BLaER1 treated with 17β-estradiol and CSF1 and Interleukin-3, amounts not matched to agents 10 nM and 100 nM (cell line): Measurements from ENCODE around the gene TRPM1.

Experiments used
- H3K27ac ChIP-seq, 11 experiments: shearing (Covaris generic); formaldehyde crosslinking; 2 replicates each; pipeline ENCODE4 v1.8.1; 2022
- H3K27me3 ChIP-seq, 11 experiments: shearing (Covaris generic); formaldehyde crosslinking; 2 replicates each; pipeline ENCODE4 v1.8.1; 2022
- H3K36me3 ChIP-seq, 11 experiments: shearing (Covaris generic); formaldehyde crosslinking; 2 replicates each; pipeline ENCODE4 v1.8.1; 2022
- H3K4me1 ChIP-seq, 10 experiments: shearing (Covaris generic); formaldehyde crosslinking; 2 replicates each; pipeline ENCODE4 v1.8.1; 2022
- H3K4me2 ChIP-seq, 11 experiments: shearing (Covaris generic); formaldehyde crosslinking; 2 replicates each; pipeline ENCODE4 v1.8.1; 2022
- H3K4me3 ChIP-seq, 10 experiments: shearing (Covaris generic); formaldehyde crosslinking; 2 replicates each; pipeline ENCODE4 v1.8.1; 2022
- H3K9ac ChIP-seq, 11 experiments: shearing (Covaris generic); formaldehyde crosslinking; 2 replicates each; pipeline ENCODE4 v1.8.1; 2022
- H3K9me3 ChIP-seq, 11 experiments: shearing (Covaris generic); formaldehyde crosslinking; replicated peaks in 1 of 11; 2 replicates each; pipeline ENCODE4 v1.8.1; 2022
- H4K20me1 ChIP-seq, 11 experiments: shearing (Covaris generic); formaldehyde crosslinking; 2 replicates each; pipeline ENCODE4 v1.8.1; 2022
- Cebpa-rat ChIP-seq, 11 experiments: shearing (Covaris generic); IDR thresholded peaks; 2 replicates each; pipeline ENCODE4 v1.8.1; 2022

Gene TRPM1

DNA sequence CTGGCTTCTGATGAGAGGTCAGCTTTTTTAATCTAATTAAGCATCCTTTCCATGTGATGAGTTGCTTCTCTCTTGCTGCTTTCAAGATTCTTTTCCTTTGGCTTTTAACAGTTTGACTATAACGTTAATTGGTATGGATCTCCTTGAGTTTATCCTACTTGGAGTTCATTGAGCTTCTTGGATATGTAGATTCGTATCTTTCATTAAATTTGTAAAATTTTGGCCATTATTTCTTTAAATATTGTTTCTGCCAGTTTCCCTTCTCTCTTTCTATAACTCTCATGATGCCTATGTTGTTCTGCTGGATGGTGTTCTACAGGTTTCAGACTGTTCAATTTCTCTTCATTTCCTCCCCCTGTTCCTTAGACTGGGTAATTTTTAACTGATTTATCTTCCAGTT lies 89.1 kb downstream of the TRPM1 start:
- H3K36me3 ChIP-seq = no peaks in the 10 kb centered on the region; a peak in 1 of 22 replicates
- 0 out of 20 replicates have a peak overlapping the region, but pooled peaks of 1 of the 10 experiments have one; percentile 5 for H3K4me3 ChIP-seq
- TF ChIP-seq Cebpa-rat (IDR thresholded peaks at IDR 0.05) = no peak

DNA sequence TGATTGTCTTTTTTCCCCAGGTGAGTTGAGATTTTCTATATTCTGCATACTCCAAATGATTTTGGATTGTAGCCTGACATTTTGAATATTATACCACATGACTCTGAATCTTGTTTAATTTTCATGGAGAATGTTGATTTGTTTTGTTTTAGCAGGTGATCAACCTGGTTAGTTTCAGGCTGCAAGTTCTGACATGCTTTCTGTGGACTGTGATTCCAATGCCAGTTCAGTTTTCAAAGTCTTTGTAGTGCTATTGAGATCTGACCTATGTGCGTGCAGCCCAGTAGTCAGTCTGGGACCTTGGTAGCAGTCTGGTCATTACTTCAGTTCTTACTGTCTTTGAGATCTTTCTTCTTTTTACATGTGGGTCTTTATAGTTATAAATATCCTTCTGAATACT lies 91.5 kb downstream of the TRPM1 start:
- Histone ChIP-seq H3K4me1 (peaks cover 22 to 41% (median 31%) of the 10 kb centered on the region in 10 experiments), H3K9ac (no peak overlapping the region), H3K27me3 (peaks cover 0 to 8% (median 0%) of the 10 kb centered on the region in 11 experiments; a peak in 1 of 22 replicates), H3K4me3 (no peak overlapping the region), H3K9me3 (peaks cover 19 to 35% (median 23%) of the 10 kb centered on the region in 11 experiments), H3K27ac (no peak overlapping the region), H4K20me1 (no peaks in the 10 kb centered on the region), H3K36me3 (no peaks in the 10 kb centered on the region; a peak in 1 of 22 replicates), H3K4me2 (no peak overlapping the region)
- TF ChIP-seq Cebpa-rat (IDR thresholded peaks at IDR 0.05) = no peak

More for the DNA sequence above, 89.1 kb downstream of the TRPM1 start:
- H3K27me3 ChIP-seq = no peaks in the 10 kb centered on the region
- H3K4me2 ChIP-seq = no peak overlapping the region
- peaks cover 19 to 31% (median 23%) of the 10 kb centered on the region in 11 experiments for H3K9me3 ChIP-seq
- H3K27ac ChIP-seq = no peak overlapping the region
- H4K20me1 ChIP-seq = no peaks in the 10 kb centered on the region
- peaks cover 11 to 34% (median 15%) of the 10 kb centered on the region in 10 experiments; a peak in 18 of 20 replicates for H3K4me1 ChIP-seq
- H3K9ac ChIP-seq = no peak overlapping the region

DNA sequence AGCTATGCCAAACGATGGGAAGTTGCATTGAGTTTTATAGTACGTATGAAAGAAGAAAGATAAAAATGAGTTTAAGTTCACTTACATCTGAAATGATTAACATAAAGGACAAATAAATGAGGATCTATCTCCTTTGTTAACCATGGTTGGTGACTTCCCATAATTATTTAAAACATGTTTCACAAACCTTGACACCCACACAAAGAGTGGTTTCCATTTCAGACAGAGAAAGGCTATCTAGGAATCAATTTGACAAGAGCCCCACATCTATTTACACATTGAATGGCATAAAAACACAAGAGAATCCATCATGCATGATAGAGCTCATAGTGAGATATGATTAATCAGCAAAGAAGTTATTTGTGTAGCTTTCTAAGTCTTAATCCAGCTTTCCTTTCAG lies 95.9 kb downstream of the TRPM1 start:
- H3K4me1 ChIP-seq = peaks cover 28 to 66% (median 48%) of the 10 kb centered on the region in 10 experiments

DNA sequence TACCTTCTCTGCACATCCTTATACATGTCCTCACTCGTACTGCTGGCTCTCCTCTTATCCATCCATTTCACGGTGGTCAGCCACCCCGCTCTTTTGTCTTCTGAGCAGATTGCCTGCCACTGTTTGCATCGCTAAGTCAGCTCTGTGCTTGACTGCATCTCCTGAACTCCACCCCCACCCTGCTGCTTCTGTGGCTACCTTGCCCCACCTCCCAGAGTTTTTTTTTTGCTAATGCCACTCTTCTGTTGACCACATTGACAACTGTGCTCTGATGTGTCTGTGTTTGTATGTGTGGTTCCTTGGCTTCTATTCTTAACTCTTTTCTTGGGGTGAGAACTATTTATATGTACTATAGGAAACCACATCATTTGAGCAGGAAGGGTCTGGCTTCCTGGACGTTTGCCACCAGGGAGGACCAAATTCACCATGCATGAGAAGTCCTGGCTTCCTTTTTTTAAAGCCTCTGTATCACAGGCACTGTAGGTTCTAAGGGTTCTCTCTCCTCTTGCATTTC lies 97.2 kb downstream of the TRPM1 start:
- no peak for TF ChIP-seq Cebpa-rat (IDR thresholded peaks at IDR 0.05)
- H4K20me1 ChIP-seq = peaks cover 0 to 6% (median 0%) of the 10 kb centered on the region in 11 experiments; a peak in 1 of 22 replicates
- H3K27ac ChIP-seq = peak overlapping the region in 10 of 11 experiments; percentile 17 to 80 (median 70); a peak in 19 of 22 replicates
- H3K27me3 ChIP-seq = peaks cover 0 to 22% (median 0%) of the 10 kb centered on the region in 11 experiments; a peak in 2 of 22 replicates
- H3K4me3 ChIP-seq = peak overlapping the region in 7 of 10 experiments; percentile 28 to 56 (median 42); a peak in 12 of 20 replicates
- peak overlapping the region; percentile 75 to 96 (median 89) for H3K4me2 ChIP-seq
- peak overlapping the region in 10 of 11 experiments; percentile 21 to 70 (median 56); a peak in 17 of 22 replicates for H3K9ac ChIP-seq
- peaks cover 28 to 71% (median 48%) of the 10 kb centered on the region in 10 experiments for H3K4me1 ChIP-seq
- no peaks in the 10 kb centered on the region for H3K36me3 ChIP-seq
- H3K9me3 ChIP-seq = peaks cover 0 to 7% (median 0%) of the 10 kb centered on the region in 11 experiments; a peak in 2 of 22 replicates

More for the DNA sequence above, 95.9 kb downstream of the TRPM1 start:
- Histone ChIP-seq H3K9me3 (peaks cover 0 to 9% (median 0%) of the 10 kb centered on the region in 11 experiments; a peak in 5 of 22 replicates), H3K36me3 (no peaks in the 10 kb centered on the region), H3K4me2 (peak overlapping the region; percentile 75 to 96 (median 89); a peak in 21 of 22 replicates), H3K27ac (peak overlapping the region in 8 of 11 experiments; percentile 16 to 80 (median 68); a peak in 14 of 22 replicates), H4K20me1 (peaks cover 0 to 6% (median 0%) of the 10 kb centered on the region in 11 experiments; a peak in 1 of 22 replicates), H3K4me3 (no peak overlapping the region), H3K9ac (peak overlapping the region in 1 of 11 experiments; percentile 4; a peak in 1 of 22 replicates), H3K27me3 (peaks cover 0 to 22% (median 0%) of the 10 kb centered on the region in 11 experiments; a peak in 2 of 22 replicates)
- TF ChIP-seq Cebpa-rat (IDR thresholded peaks at IDR 0.05) = no peak

DNA sequence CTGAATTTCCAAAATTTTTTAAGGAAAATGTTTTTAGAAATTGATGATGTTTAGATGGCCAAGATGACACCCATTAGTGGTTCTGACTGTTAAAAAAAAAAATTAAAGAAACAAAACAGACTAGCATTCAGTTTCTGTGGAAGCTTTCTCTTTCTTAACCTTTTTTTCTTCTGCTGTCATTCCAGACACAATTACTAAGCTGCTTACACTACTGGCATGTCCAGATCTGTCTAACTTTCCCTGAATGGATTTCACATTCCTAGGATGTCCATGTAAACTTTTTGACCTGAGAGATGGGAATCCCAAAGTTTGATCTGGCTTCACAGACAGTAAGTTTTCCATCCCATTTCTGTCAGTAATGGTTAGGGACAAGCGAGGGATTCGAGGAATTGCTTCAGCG lies 99.8 kb downstream of the TRPM1 start:
- Histone ChIP-seq H3K27ac (no peak overlapping the region), H4K20me1 (peaks cover 0 to 6% (median 0%) of the 10 kb centered on the region in 11 experiments; a peak in 1 of 22 replicates), H3K9me3 (peaks cover 0 to 12% (median 0%) of the 10 kb centered on the region in 11 experiments; a peak in 3 of 22 replicates), H3K4me3 (no peak overlapping the region), H3K36me3 (no peaks in the 10 kb centered on the region), H3K4me2 (peak overlapping the region in 8 of 11 experiments; percentile 35 to 95 (median 90); a peak in 15 of 22 replicates), H3K9ac (no peak overlapping the region), H3K4me1 (peaks cover 28 to 65% (median 48%) of the 10 kb centered on the region in 10 experiments), H3K27me3 (peaks cover 0 to 22% (median 0%) of the 10 kb centered on the region in 11 experiments; a peak in 2 of 22 replicates)
- no peak for TF ChIP-seq Cebpa-rat (IDR thresholded peaks at IDR 0.05)

DNA sequence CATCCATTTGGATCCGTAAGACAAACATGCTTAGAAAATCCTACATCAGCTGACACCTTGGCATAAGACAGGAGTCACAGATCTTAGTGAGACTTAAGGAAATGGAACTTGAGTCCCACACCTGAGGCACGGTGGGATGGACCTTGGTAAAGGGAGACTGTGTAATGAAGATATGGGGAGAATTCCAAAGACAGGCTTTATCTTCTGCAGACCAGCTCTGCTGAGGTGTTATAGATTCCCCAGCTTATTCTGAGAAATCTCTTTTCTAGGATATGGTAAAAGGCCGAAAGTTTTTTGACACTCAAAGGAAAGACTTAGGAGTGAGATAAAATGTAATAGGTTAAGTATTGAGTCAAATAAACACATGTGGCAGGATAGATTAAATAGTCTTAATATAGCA lies 101.8 kb downstream of the TRPM1 start:
- no peak for TF ChIP-seq Cebpa-rat (IDR thresholded peaks at IDR 0.05)
- no peak overlapping the region for H3K4me2 ChIP-seq
- H3K36me3 ChIP-seq = no peaks in the 10 kb centered on the region
- H3K4me3 ChIP-seq = no peak overlapping the region
- peaks cover 15 to 45% (median 30%) of the 10 kb centered on the region in 10 experiments for H3K4me1 ChIP-seq
- no peak overlapping the region for H3K27ac ChIP-seq
- peaks cover 0 to 6% (median 0%) of the 10 kb centered on the region in 11 experiments; a peak in 1 of 22 replicates for H4K20me1 ChIP-seq
- H3K27me3 ChIP-seq = peaks cover 0 to 15% (median 0%) of the 10 kb centered on the region in 11 experiments; a peak in 2 of 22 replicates
- H3K9me3 ChIP-seq = peaks cover 0 to 12% (median 0%) of the 10 kb centered on the region in 11 experiments; a peak in 3 of 22 replicates
- H3K9ac ChIP-seq = no peak overlapping the region

DNA sequence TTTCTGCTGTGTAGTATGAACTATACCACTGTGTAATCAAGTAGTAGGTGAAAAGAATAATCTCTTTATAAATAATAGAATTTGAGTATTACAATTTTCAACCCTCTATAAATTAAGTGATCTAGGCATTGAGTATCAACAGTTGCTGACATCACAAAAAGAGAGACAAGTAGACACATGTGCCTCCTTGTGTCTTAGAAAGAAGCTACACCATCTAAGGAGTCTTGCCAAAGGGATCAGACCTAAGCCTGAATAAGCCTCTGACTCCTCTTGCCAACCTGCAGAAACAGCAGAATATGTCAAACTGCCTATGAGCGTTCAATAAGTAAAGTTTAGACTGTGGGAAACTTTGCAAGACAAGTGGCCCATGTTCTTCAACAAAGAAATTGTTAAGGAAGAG lies 104.3 kb downstream of the TRPM1 start:
- no peaks in the 10 kb centered on the region for H3K36me3 ChIP-seq
- H3K4me1 ChIP-seq = peaks cover 3 to 24% (median 10%) of the 10 kb centered on the region in 10 experiments; a peak in 19 of 20 replicates
- H3K9me3 ChIP-seq = peaks cover 0 to 12% (median 0%) of the 10 kb centered on the region in 11 experiments; a peak in 3 of 22 replicates
- H3K27me3 ChIP-seq = 0 out of 22 replicates have a peak, but pooled peaks cover 0 to 5% (median 0%) of the 10 kb centered on the region in 11 experiments
- no peak overlapping the region for H3K9ac ChIP-seq
- H4K20me1 ChIP-seq = no peaks in the 10 kb centered on the region
- no peak for TF ChIP-seq Cebpa-rat (IDR thresholded peaks at IDR 0.05)
- H3K4me2 ChIP-seq = no peak overlapping the region
- no peak overlapping the region for H3K4me3 ChIP-seq
- H3K27ac ChIP-seq = no peak overlapping the region

DNA sequence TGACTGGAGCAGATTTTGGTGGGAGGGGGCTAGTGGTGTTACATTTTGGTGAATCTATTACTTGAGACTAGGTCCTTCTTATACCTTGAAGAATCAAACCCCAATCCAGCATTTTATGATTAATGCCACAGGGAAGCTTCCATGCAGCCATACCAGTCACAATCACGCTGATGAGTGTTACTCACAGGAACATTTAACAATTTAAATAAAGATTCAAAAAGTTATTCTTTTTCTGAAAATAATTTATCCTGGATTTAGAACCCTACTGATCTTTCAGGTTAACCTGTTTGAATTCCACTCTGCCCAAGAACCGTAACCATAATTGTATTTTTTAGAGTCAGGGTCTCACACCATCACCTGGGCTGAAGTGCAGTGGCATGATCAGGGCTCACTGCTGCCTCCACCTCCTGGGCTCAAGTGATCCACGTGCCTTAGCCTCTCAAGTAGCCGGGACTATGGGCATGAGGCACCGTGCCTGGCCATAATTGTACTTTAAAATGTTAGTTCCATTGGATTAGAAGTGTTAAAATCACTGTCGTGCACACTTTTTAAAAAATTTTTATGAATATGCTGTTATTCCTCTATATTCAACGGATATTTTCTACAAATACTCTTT lies 109.2 kb downstream of the TRPM1 start:
- peak overlapping the region; percentile 84 to 97 (median 92) for H3K4me2 ChIP-seq
- H4K20me1 ChIP-seq = peaks cover 0 to 30% (median 9%) of the 10 kb centered on the region in 11 experiments; a peak in 10 of 22 replicates
- no peaks in the 10 kb centered on the region for H3K27me3 ChIP-seq
- H3K9ac ChIP-seq = peak overlapping the region; percentile 91 to 99 (median 95)
- peak overlapping the region; percentile 90 to 99 (median 95) for H3K27ac ChIP-seq
- H3K4me1 ChIP-seq = peaks cover 20 to 35% (median 30%) of the 10 kb centered on the region in 10 experiments
- no peak for TF ChIP-seq Cebpa-rat (IDR thresholded peaks at IDR 0.05)
- H3K9me3 ChIP-seq = peaks cover 0 to 1% (median 0%) of the 10 kb centered on the region in 11 experiments; a peak in 1 of 22 replicates
- H3K4me3 ChIP-seq = peak overlapping the region; percentile 87 to 98 (median 94)
- peaks cover 0 to 13% (median 2%) of the 10 kb centered on the region in 11 experiments; a peak in 8 of 22 replicates for H3K36me3 ChIP-seq
